HAP-1 (cell line): ENCODE measurements around the gene FBXW7.

Source experiments
- DNase-seq, 2 experiments: peaks; one replicate each; pipeline ENCODE4 v3.0.0-alpha.2; 2016 to 2020; ENCODE audit warnings: low spot score in 2 of 2
- H3K27me3 ChIP-seq: fragments of 250-450 bp; sonication (Bioruptor Pico); 2 replicates; pipeline ENCODE4 v1.5.1; 2020; ENCODE audit warnings: low read depth, mild to moderate bottlenecking, moderate library complexity
- H3K36me3 ChIP-seq: fragments of 250-450 bp; sonication (Bioruptor Pico); replicated peaks from 2 replicates; pipeline ENCODE4 v1.5.1; 2020; ENCODE audit warnings: mild to moderate bottlenecking
- H3K4me1 ChIP-seq: fragments of 250-450 bp; sonication (Bioruptor Pico); 2 replicates; pipeline ENCODE4 v1.5.1; 2020; ENCODE audit warnings: mild to moderate bottlenecking
- H3K4me3 ChIP-seq: fragments of 250-450 bp; sonication (Bioruptor Pico); 2 replicates; pipeline ENCODE4 v1.5.1; 2020; ENCODE audit warnings: mild to moderate bottlenecking, moderate library complexity
- H3K9me3 ChIP-seq: fragments of 250-450 bp; sonication (Bioruptor Pico); 2 replicates; pipeline ENCODE4 v1.5.1; 2020; ENCODE audit warnings: mild to moderate bottlenecking, moderate library complexity
- in situ Hi-C: fragments of 300-500 bp; cut with MboI; formaldehyde crosslinking; loops from 3 replicates; pipeline ENCODE4 v1.14.3; 2020; ENCODE audit warnings: low sequenced_read_pairs, inconsistent platforms, mixed read lengths

FBXW7 gene

GRCh38 chr4:152294331-152294730 lies 241.6 kb downstream of the FBXW7 start:
- DNase-seq = no peak
- Histone ChIP-seq H3K36me3 (no peaks in the 10 kb centered on the region), H3K27me3 (no peaks in the 10 kb centered on the region), H3K4me3 (no peak overlapping the region), H3K9me3 (no peaks in the 10 kb centered on the region), H3K4me1 (no peaks in the 10 kb centered on the region; the same call in 1 of the 2 replicates)
- in situ Hi-C loops = no loop called here

GRCh38 chr4:152293527-152293926 lies 242.4 kb downstream of the FBXW7 start:
- Histone ChIP-seq H3K9me3 (no peaks in the 10 kb centered on the region), H3K27me3 (no peaks in the 10 kb centered on the region), H3K36me3 (no peaks in the 10 kb centered on the region), H3K4me1 (no peaks in the 10 kb centered on the region; the same call in 1 of the 2 replicates), H3K4me3 (no peak overlapping the region)
- no peak for DNase-seq
- in situ Hi-C loops = no loop called here

GRCh38 chr4:152290366-152290921 lies 245.4 kb downstream of the FBXW7 start:
- Histone ChIP-seq H3K27me3 (no peaks in the 10 kb centered on the region), H3K4me3 (no peak overlapping the region), H3K36me3 (no peaks in the 10 kb centered on the region), H3K9me3 (no peaks in the 10 kb centered on the region), H3K4me1 (no peaks in the 10 kb centered on the region; the same call in 1 of the 2 replicates)
- in situ Hi-C loops = no loop called here
- no peak for DNase-seq

- H3K9me3 ChIP-seq = no peaks in the 10 kb centered on the region
- no peak for DNase-seq
- H3K4me3 ChIP-seq = no peak overlapping the region
- in situ Hi-C loops = no loop called here
- no peaks in the 10 kb centered on the region for H3K36me3 ChIP-seq
- H3K27me3 ChIP-seq = no peaks in the 10 kb centered on the region
- H3K4me1 ChIP-seq = no peaks in the 10 kb centered on the region; the same call in 1 of the 2 replicates
Measured at GRCh38 chr4:152289941-152290340, 246.0 kb downstream of the FBXW7 start.

GRCh38 chr4:152289541-152289940 lies 246.4 kb downstream of the FBXW7 start:
- H3K27me3 ChIP-seq = no peaks in the 10 kb centered on the region
- in situ Hi-C loops = no loop called here
- no peaks in the 10 kb centered on the region; the same call in 1 of the 2 replicates for H3K4me1 ChIP-seq
- DNase-seq = no peak
- H3K9me3 ChIP-seq = no peaks in the 10 kb centered on the region
- H3K4me3 ChIP-seq = no peak overlapping the region
- H3K36me3 ChIP-seq = no peaks in the 10 kb centered on the region

- Histone ChIP-seq H3K4me3 (no peak overlapping the region), H3K27me3 (no peaks in the 10 kb centered on the region), H3K36me3 (no peaks in the 10 kb centered on the region), H3K4me1 (peaks cover 3% of the 10 kb centered on the region), H3K9me3 (no peaks in the 10 kb centered on the region)
- in situ Hi-C loops = no loop called here
- DNase-seq = no peak
Measured at GRCh38 chr4:152283801-152284470, 252.0 kb downstream of the FBXW7 start.

GRCh38 chr4:152281822-152282221 lies 254.1 kb downstream of the FBXW7 start:
- no peaks in the 10 kb centered on the region for H3K27me3 ChIP-seq
- DNase-seq = no peak
- H3K36me3 ChIP-seq = no peaks in the 10 kb centered on the region
- no peaks in the 10 kb centered on the region for H3K9me3 ChIP-seq
- no peak overlapping the region for H3K4me3 ChIP-seq
- H3K4me1 ChIP-seq = peaks cover 14% of the 10 kb centered on the region
- in situ Hi-C loops = no loop called here

- in situ Hi-C loops = no loop called here
- H3K27me3 ChIP-seq = no peaks in the 10 kb centered on the region
- no peaks in the 10 kb centered on the region for H3K9me3 ChIP-seq
- DNase-seq = no peak
- H3K4me1 ChIP-seq = peaks cover 14% of the 10 kb centered on the region
- no peak overlapping the region for H3K4me3 ChIP-seq
- H3K36me3 ChIP-seq = no peaks in the 10 kb centered on the region
Measured at GRCh38 chr4:152281211-152281610, 254.7 kb downstream of the FBXW7 start.

GRCh38 chr4:152279234-152279566 lies 256.7 kb downstream of the FBXW7 start:
- H3K36me3 ChIP-seq = no peaks in the 10 kb centered on the region
- in situ Hi-C loops = no loop called here
- no peak for DNase-seq
- no peak overlapping the region for H3K4me3 ChIP-seq
- no peaks in the 10 kb centered on the region for H3K27me3 ChIP-seq
- H3K9me3 ChIP-seq = no peaks in the 10 kb centered on the region
- H3K4me1 ChIP-seq = peaks cover 14% of the 10 kb centered on the region

- no peaks in the 10 kb centered on the region for H3K27me3 ChIP-seq
- peak; percentile 65 to 73 for DNase-seq
- H3K4me1 ChIP-seq = peaks cover 14% of the 10 kb centered on the region
- H3K4me3 ChIP-seq = no peak overlapping the region
- in situ Hi-C loops = no loop called here
- no peaks in the 10 kb centered on the region for H3K9me3 ChIP-seq
- no peaks in the 10 kb centered on the region for H3K36me3 ChIP-seq
Measured at GRCh38 chr4:152278505-152279233, 257.2 kb downstream of the FBXW7 start.

GRCh38 chr4:152278172-152278504 lies 257.8 kb downstream of the FBXW7 start:
- Histone ChIP-seq H3K4me1 (peaks cover 14% of the 10 kb centered on the region), H3K27me3 (no peaks in the 10 kb centered on the region), H3K4me3 (no peak overlapping the region), H3K9me3 (no peaks in the 10 kb centered on the region), H3K36me3 (no peaks in the 10 kb centered on the region)
- no peak for DNase-seq
- in situ Hi-C loops = no loop called here

GRCh38 chr4:152277333-152277732 lies 258.6 kb downstream of the FBXW7 start:
- no peak for DNase-seq
- Histone ChIP-seq H3K9me3 (no peaks in the 10 kb centered on the region), H3K4me1 (peaks cover 14% of the 10 kb centered on the region), H3K4me3 (no peak overlapping the region), H3K27me3 (no peaks in the 10 kb centered on the region), H3K36me3 (no peaks in the 10 kb centered on the region)
- in situ Hi-C loops = no loop called here

GRCh38 chr4:152273343-152273742 lies 262.5 kb downstream of the FBXW7 start:
- DNase-seq = peak in 1 of 2 experiments; percentile 31
- Histone ChIP-seq H3K36me3 (no peaks in the 10 kb centered on the region), H3K27me3 (no peaks in the 10 kb centered on the region), H3K9me3 (no peaks in the 10 kb centered on the region), H3K4me1 (peaks cover 5% of the 10 kb centered on the region), H3K4me3 (no peak overlapping the region)
- in situ Hi-C loops = no loop called here
